Raji (cell line): ENCODE measurements around the gene CYFIP2.

Experiments
- POLR2A ChIP-seq: IDR thresholded peaks from 2 replicates; pipeline ENCODE4 v1.6.1; 2011; ENCODE audit warnings: low read depth, low read length, control low read depth; ENCODE audit not compliant: insufficient read depth

The CYFIP2 gene

GRCh38 chr5:157348049-157348400 is 82.1 kb downstream of the CYFIP2 start:
- TF ChIP-seq POLR2A: no peak

GRCh38 chr5:157350939-157351801 is 85.2 kb downstream of the CYFIP2 start:
- TF ChIP-seq POLR2A: no peak

GRCh38 chr5:157351802-157352092 is 85.8 kb downstream of the CYFIP2 start:
- TF ChIP-seq POLR2A: no peak

DNA sequence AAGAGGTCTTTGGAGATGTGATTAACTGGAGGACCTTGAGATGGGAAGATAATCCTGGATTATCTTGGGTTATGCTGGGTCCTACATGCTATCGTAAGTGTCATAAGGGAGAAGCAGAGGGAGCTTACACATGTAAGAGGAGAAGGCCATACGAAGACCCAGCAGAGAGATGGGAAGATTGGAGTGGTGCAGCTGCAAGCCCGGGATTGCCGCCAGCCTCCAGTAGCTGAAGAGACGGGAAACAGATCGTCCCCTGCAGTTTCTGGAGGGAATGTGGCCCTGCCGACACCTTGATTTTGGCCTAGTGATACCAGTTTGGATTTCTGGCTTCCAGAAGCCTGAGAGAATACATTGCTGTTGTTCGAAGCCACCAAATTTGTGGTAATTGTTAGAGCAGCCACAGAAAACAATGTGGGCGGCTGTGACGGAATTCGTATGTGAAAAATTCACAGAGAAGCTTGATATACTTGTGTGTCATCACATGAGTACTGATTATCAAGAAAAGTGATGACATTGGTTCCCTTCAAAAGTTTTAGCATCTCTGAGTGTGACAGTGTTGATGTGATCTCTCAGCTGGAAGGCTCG is 86.9 kb downstream of the CYFIP2 start:
- no peak for TF ChIP-seq POLR2A

DNA sequence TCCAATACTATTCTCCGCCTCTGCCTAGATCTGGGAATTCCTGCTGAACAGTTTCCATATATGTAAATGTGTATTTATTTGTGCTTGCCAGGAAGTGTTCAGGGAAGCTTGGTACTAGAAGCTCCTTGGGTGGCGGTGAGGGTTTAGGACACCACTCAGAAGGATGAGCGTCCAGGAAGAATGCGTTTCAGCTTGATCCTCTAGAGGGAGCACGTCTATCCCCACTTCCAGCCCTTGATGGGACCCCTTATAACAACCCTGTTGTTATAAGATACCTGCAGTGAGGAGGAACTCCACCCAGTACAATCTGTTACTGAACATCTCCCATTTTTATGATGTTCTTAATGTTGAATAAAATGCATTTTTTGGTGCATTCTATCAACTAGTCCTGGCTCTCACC is 88.9 kb downstream of the CYFIP2 start:
- TF ChIP-seq POLR2A: no peak

DNA sequence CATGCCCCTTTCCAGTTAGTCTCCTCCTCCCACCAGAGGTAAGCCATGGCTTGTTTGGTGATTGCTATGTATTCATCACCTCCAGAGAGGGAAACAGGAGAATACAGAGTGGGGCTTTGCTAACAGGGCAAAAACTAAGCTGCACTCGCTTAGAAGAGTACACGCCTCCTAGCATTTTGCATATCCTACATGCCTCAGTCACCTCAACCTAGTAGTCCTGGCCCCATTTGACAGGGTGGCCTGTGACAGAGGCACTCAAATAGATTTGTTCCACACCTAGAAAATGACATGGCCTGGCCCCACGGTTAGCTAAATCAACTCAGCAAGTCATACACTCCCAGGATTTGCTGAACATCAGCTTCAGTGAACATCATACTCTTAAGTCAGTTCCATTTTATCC is 90.7 kb downstream of the CYFIP2 start:
- TF ChIP-seq POLR2A: no peak

GRCh38 chr5:157357823-157358222 is 91.9 kb downstream of the CYFIP2 start:
- TF ChIP-seq POLR2A: no peak

DNA sequence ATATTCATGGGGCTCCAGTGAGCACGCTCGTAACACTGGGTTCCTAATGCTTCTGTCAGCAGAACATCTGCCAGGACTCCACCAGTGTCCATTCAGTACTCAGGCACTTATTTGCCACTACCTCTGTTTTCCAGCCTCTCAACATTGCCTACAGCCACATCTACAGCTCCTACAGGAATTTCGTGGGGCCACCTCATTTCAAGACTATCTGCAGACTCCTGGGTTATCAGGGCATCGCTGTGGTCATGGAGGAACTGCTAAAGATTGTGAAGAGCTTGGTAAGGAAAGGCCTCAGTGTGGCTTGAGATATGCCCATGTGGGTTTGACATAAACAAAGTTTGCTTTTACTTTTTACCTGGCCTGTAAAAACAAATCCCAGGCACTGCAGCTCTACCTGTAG is 92.9 kb downstream of the CYFIP2 start:
- no peak for TF ChIP-seq POLR2A

- no peak for TF ChIP-seq POLR2A
Measured at GRCh38 chr5:157359356-157360055, 93.6 kb downstream of the CYFIP2 start.

DNA sequence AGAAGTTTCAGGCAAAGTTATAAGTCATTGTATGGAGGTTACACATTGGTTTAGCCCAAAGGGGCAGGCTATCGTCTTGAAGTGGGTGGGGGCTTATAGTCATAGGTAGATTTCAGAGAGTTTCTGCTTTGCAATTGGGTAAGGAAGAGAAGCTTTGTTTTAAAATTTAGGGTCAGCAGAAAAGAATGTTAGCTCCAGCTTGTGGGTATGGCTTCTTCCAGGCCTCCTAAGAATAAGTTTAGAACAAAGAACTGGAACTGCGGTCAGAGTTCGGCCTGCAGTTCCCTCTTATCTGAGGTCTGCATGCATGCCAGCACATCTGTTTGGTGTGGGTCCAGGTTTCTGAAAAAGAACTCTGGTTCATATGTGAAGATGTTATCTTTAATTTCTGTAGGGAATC is 96.1 kb downstream of the CYFIP2 start:
- no peak for TF ChIP-seq POLR2A

GRCh38 chr5:157362502-157362901 is 96.6 kb downstream of the CYFIP2 start:
- no peak for TF ChIP-seq POLR2A

DNA sequence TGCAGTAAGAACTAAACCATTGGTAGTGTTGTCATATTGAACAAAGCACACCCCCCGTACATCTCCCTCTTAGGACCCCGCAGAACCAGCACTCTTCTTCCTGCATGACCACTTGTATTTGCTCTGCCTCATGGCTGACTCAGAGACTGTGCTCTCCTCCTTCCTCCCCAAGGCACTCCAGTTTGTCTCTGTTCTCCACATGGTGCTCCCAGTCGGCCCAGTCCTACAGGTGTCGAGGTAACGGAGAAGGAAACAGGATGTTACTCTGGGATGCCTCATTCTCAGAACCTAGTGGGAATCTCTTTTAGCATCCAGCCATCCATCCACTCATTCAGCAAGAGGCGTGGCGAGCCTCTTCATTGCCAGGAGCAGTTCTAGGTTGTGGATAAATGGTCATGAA is 97.1 kb downstream of the CYFIP2 start:
- TF ChIP-seq POLR2A: no peak

GRCh38 chr5:157365732-157366131 is 99.8 kb downstream of the CYFIP2 start:
- TF ChIP-seq POLR2A: no peak

DNA sequence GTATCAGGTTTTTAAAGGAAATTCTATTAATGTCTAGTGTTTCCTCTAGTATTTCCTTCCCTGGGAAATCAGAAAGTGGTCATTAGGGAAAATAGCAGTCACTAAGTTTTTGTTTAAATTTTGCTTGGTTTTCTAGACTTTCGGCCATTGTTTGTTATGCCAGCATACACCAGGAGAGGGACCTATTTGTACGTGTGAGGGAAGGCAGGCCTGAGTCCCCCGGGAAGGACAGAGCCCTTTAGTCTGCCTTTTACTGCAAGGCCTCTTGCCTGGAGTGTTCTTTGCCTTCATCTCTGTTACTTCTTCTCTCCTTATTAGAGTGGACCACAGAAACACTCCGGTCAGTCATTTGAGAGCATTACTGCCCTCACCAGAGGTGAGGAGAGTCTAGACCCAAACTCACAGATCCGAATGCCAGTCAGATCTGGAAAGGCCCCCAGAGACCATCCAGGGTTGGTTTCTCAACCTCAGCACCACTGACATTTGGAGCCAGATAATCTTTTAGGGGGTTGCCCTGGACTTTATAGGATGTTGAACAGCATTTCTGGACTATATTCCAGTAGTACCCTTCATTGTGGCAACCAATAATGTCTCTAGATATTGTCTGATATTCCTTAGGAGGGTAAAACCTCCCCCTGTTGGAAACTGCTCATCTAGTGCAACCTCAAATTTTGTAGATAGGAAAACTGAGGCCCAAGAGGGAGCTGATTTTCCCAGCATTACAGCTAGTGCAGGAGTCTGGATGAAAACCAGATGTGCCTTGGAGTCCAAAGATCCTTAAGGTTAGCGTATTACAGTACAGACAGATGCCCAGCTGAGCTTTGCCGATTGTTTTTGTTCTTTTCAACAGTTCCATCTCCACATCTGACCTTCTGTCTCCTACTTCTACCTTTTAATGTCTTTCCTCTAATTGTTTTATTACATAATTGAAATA is 101.1 kb downstream of the CYFIP2 start:
- no peak for TF ChIP-seq POLR2A

DNA sequence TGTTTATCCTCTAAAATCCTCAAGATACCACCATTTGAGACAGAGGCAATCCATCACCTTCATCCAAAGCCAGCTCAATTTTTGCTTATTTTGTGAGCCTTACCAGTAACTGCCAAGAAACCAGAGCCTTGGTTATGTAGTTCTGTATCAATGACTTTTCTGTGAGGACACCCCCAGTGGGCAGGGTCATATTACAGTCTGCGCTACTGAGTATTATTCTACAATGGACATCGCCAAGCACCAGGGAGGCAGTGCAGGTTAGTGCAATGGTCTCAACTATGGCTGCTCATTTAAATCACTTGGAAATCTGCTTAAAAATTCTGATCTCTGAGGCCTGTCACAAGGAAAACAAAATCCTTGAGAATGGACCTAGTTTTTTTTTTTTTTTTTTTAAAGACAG is 103.6 kb downstream of the CYFIP2 start:
- TF ChIP-seq POLR2A: no peak

DNA sequence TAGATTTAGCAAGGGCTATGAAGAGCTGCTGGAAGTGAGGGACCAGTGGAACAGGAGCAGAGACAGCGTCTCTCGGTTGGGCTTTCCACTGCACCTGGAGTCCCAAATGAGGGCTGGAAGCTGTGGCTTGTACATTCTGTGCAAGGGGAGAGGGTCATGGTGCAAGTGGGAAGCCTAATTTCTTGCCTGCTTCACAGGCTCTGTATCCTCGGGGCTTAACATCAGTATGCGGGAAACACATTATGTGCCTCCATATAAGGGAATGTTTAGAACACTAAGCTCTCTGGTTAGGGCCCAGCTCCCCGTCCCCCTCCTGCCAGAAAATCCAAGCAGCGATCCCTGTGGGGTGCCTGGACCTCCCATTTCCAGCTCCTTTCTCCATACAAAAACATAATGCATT is 105.0 kb downstream of the CYFIP2 start:
- TF ChIP-seq POLR2A: no peak
